Activated CD4-positive, CD25-positive, alpha-beta regulatory T cell treated with anti-CD3 and anti-CD28 coated beads, Interleukin-2, amount 50 U/mL, for 16 hours (primary cell): ENCODE data around the gene CCDC34.

ENCODE experiments used
- DNase-seq: peaks from one replicate; pipeline ENCODE4 v3.0.0-alpha.2; 2020; ENCODE audit warnings: low read depth, low spot score

Gene CCDC34

GRCh38 chr11:27392278-27393114 lies 29.5 kb upstream of the CCDC34 start:
- DNase-seq, result no peak

DNA sequence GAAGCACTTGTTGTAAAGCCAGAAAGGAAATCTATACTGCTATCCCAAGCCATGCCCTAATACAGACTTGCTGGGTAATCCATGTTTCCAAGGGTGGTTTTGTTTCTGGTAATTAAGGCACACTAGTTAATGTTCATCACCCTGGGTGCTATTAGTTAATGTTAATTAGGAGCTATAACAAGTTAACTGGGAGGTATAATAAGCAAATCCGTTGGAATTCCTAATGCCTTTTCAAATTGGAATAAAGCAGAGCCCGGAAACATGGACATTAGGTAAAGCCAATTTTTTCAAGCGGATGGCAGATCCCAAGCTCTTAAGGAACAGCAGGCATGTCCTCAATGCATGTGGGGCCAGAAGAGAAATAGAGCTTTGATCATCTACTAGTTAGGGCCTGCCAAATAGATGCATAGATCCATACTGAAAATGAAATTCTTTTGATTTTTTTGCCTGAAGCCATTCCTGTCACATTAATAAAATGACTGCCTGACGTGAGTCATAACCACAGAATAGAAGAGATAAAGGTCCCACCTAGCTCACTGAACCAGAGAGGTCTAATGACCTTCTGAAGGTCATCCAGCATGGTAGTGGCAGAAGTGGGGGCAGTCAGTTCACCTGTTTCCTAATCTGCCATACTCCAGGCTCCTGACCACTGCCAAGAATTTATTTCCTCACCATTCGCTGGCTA lies 28.5 kb upstream of the CCDC34 start:
- DNase-seq, result no peak

- no peak for DNase-seq
These were observed 27.6 kb upstream of the CCDC34 start for GRCh38 chr11:27390318-27391295.

DNA sequence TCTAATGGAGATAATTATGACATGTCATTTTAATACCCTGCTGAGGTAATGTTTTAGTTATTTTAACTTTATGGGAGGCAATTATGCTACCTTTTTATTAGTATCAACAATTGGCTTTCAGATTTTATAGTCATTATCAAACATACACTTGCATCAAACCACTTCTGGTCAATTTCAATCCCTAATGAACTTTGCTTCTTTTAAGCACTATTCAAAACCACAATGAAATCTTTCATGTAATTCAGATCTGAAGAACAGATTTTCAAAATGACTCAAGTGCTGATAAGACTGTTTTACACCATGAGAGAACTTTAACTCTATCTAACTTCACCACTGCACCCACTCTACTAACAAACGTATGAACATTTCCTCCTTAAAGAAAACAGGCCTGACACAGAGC lies 25.9 kb upstream of the CCDC34 start:
- DNase-seq, result no peak

DNA sequence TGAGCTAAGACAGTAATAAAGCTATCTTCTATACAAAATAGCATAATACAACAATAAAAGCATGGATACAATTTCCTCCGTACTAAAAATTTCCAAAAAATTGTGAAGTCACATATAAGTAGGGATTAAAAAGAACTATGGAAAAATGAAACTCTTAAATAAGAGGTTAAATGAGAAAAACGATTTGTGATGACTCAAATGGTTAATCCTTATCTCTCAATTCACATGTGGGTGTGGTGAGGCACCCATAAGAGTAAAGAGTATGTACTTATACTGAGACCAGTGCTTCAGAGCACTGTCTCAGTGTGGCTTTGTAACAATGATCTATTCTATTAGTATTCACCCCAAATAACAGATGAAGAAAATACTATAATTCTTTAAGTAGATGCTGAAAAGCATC lies 25.0 kb upstream of the CCDC34 start:
- DNase-seq, result no peak

DNA sequence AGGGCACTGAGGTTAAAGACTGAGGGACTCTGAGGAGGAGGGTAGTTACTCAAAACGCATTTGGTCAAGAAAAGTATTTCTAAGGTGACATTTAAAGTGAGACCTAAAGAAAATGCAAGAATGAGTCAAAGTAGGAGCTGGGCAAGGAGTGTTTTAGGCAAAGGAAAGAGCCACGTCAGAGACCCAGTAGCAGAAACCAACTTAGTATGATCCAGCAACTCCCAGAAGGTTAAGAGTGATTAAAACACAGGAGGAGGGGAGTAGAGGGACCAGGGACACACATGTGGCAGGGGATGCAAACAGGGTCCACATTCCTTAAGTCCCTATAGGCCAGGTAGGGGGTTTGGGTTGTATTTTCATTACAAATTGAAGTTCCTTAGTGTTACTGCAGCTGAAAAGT lies 24.3 kb upstream of the CCDC34 start:
- no peak for DNase-seq

GRCh38 chr11:27386181-27386845 lies 23.3 kb upstream of the CCDC34 start:
- DNase-seq, result no peak

DNA sequence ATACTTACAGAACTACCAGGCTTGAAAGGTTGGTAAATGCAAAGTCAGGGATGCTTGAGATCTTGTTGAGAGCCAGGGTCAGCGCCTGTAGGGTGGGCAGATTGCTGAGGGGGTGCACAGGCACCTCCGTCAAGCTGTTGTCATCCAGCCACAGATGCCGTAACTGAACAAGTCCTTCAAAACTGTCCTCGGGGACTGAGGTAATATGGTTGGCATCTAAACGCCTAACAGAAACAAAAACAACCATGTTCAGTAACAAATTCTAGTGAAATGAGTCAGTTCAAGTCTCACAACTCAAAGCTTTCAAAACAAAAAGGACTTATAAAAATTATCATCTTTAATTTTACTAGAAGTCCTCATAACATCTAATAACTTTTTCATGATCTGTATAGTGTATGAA lies 22.2 kb upstream of the CCDC34 start:
- DNase-seq, result no peak

GRCh38 chr11:27384227-27384626 lies 21.2 kb upstream of the CCDC34 start:
- DNase-seq, result no peak

DNA sequence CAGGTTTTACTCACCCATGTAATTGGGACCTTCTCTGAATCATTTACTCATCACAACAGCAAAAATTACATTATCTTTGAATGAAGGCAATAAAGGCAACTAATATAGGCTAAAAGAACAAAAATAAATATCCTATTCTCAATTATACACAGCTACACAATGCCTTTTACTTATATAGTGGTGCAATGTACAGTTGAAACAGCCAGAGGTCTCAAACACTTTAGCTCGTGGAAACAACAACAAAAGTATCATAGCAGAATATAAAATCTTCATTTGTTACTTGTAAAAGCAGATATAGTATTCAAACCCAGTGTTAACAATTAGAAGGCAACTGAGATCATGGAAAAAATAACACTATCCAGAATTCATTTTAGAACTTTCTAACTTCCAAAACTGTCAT lies 20.6 kb upstream of the CCDC34 start:
- DNase-seq, result no peak

- DNase-seq, result no peak
These were observed 18.2 kb upstream of the CCDC34 start for GRCh38 chr11:27381238-27381666.

GRCh38 chr11:27380771-27381170 lies 17.8 kb upstream of the CCDC34 start:
- DNase-seq, result no peak

DNA sequence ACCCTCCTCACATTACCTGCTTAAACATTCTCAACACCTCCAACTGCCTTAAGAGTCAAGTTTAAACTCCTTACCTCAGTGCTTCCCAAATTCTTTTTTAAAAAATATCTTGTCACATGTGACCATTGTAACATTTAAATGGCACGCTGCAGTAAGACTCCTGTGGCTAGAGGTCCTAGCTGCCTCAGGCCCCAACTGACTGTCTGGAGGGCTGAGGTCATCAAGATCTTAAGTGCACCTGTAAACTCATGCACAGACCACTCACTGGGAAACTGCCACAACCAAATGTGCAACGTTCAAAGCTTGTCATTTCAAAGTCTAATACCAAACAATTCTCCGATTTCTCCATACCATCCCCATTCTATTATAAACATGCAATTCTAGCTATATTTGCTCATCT lies 16.4 kb upstream of the CCDC34 start:
- DNase-seq, result no peak

DNA sequence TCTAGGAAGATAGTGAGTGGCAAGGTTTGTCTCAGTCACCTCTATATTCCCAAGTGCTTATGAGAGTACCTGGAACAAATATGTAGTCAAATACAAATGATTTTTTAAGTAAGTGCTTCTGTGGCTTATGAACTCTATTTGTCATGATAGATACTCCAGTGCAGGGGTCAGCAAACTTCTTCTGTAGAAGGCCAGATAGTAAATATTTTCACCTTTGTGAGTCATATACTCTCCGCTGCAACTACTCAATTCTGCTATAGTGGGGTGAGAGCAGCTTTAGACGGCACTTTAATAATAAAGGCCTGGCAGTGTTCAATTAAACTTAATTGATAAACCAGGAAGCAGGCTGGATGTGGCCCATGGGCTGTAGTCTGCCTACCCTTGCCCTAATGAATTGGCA lies 12.4 kb upstream of the CCDC34 start:
- DNase-seq, result no peak

GRCh38 chr11:27373856-27374602 lies 11.0 kb upstream of the CCDC34 start:
- DNase-seq, result no peak

GRCh38 chr11:27373392-27373791 lies 10.4 kb upstream of the CCDC34 start:
- no peak for DNase-seq

DNA sequence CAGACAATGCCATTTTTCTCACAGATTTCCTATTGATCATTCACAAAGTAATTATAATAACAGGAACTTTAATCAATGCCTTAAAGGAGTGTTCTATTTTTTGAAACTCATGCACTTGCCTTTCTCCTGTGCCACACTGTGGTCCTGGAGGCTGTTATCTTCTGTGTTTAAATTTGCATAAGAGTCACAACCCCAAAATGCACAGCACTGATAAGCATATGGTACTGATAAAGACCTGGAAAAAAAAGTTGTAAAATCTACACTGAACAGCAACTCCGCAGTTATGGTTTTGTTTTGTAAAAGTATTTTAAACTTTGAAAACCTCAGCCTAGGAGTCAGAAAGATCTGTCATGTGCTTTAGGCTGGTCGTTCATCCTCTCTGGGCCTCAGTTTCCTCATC lies 9.1 kb upstream of the CCDC34 start:
- no peak for DNase-seq

- no peak for DNase-seq
These were observed 8.5 kb upstream of the CCDC34 start for GRCh38 chr11:27371489-27371888.

DNA sequence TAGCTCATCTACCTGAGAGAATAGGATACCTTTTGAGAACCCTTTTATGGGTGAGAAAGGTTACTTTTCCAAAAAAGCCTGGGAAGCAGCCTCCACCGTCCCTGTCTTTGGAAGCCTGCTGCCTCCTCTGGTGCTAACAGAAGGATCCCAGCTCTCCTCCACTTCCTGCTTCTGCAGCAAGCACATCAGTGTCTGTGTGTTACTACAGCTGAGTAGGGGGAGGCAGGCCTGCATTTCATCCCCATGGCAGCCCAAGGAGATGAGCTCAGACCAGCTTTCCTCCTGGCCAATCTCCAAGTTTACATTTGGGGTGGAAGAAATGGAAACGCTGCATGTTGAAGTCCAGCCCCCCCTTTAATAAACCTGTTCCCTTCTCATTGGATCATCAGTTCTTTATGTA lies 7.4 kb upstream of the CCDC34 start:
- DNase-seq, result no peak

DNA sequence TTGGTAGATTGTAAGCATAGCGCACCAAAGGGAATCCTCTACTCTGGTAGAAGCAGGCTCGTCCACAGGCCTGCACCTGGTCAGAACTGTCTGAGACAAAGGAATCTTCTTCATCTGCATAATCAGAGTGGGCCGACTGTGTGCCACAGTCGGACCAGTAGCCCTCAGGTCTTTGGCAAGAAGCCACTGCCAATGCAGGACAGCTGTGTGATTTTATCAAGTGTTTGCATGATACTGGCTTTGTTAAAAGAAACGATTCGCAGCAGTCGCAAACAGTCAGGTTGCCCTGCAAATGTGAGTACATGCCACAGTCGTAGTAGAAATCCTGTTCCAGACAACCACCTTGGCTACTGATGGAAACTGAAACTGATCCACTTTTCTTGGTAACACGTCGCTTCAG lies 4.9 kb upstream of the CCDC34 start:
- no peak for DNase-seq
